ENCODE data around the gene NFIA. TPM values are rescaled to one million over a fixed set of nuclear protein-coding genes. Genes with fewer than 3 reads are reported as not detected.

Gene NFIA
- 26.3 and 31.7 TPM in 2 replicates for total RNA-seq

DNA sequence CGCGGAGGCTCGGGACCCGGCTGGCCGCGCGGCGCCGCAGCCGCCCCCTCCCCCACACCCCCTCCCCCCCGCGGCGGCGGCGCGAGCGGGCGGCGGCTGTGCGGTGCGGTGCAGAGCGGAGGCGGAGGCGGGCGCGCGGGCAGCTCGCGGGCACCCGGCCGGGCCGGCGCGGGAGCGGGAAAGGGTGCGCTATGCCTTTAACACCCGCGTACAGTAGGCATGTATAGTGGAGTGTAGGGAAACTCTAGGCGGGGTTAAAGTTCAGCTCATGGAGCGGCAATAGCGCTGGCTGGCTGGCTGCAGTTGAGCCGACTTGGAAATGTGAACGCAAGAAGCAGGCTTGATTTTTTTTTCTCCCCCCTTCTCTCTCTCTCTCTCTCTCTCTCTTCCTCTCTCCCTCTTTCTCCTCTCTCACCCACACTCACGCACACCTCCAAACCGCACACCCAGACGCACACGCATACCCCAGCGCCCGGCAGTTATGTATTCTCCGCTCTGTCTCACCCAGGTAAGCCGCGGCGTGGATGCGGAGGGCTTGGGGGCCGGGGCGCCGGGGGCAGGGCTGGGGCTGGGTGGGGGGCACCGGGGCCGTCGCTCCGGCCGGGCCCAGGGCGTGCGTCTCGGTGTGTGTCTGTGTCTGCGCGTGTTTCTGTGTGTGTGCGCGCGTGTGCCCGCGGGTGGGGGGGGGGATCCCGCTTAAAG lies at the start of gene NFIA:
NFIA (plus strand) TSS at position 251 of the 702 bp plus-strand sequence.

